HCT116 (cell line): ENCODE data around the gene PHF2. TPM values are rescaled to one million over a fixed set of nuclear protein-coding genes. Genes with fewer than 3 reads are reported as not detected.
A peak's percentile ranks its signal among the peaks of the same experiment; 100 is the strongest.

Experiments
- ATAC-seq: fragments of 200-7000 bp; cut with Tn5 transposase; 2 replicates; pipeline ENCODE4 v1.9.1; 2020; ENCODE audit warnings: mild to moderate bottlenecking, moderate library complexity
- BruUV-seq: library from RNA; stranded (reverse); fragments of 400-500 nt; replicated peaks from 2 replicates; lab custom pipeline; 2021; lab: Mats Ljungman, UMichigan
- CTCF ChIA-PET: fragments of 300-600 bp; sonication (Branson Sonifier 250); formaldehyde crosslinking; loops from one replicate; lab custom pipeline; 2021; ENCODE audit warnings: antibody characterized with exemption; lab: Charles Lee
- POLR2A ChIA-PET: fragments of 300-600, 350-600 bp; sonication (Branson Sonifier 250); formaldehyde crosslinking; loops from one replicate; lab custom pipeline; 2021; ENCODE audit warnings: antibody characterized with exemption; lab: Charles Lee
- RAD21 ChIA-PET, 2 experiments: fragments of 300-600 bp; sonication (Branson Sonifier 250); formaldehyde crosslinking; loops; one replicate each; lab custom pipeline; 2023; ENCODE audit warnings: low total read pairs in 2 of 2; ENCODE audit not compliant: uncharacterized antibody in 2 of 2, unreplicated experiment in 2 of 2, low non-redundant PET in 1 of 2; lab: Charles Lee
- DNase-seq: peaks from one replicate; pipeline ENCODE4 v3.0.0-alpha.2; 2010; ENCODE audit warnings: low read depth, low spot score
- H2AFZ ChIP-seq: fragments of 200-600 bp; shearing (Covaris generic), sonication (generic); 2 replicates; pipeline ENCODE4 v1.6.1; 2017; ENCODE audit warnings: low read depth, mixed run types, mixed read lengths, antibody characterized with exemption, low read length; ENCODE audit not compliant: poor library complexity, severe bottlenecking
- H3K27ac ChIP-seq: 2 replicates; pipeline ENCODE4 v1.5.1; 2012; ENCODE audit warnings: low read depth, low read length
- H3K27me3 ChIP-seq: fragments of 200-600 bp; sonication (generic); 2 replicates; pipeline ENCODE4 v1.6.1; 2016; ENCODE audit warnings: mixed run types, low read length, mixed read lengths; ENCODE audit not compliant: insufficient read depth
- H3K36me3 ChIP-seq, 2 experiments: fragments of 200-500 bp in 1 of 2; fragments of 200-600 bp in 1 of 2; sonication (Bioruptor generic) in 1 of 2; sonication (generic) in 1 of 2; 2 replicates each; pipeline versions ENCODE4 v1.5.1 to v1.6.1; 2014 to 2016; ENCODE audit warnings: low read length in 2 of 2, inconsistent platforms in 1 of 2, mixed read lengths in 1 of 2, mixed run types in 1 of 2; ENCODE audit not compliant: insufficient read depth in 2 of 2, control insufficient read depth in 1 of 2
- H3K4me1 ChIP-seq, 2 experiments: fragments of 200-600 bp in 1 of 2; sonication (generic) in 1 of 2; 2 replicates each; pipeline versions ENCODE4 v1.5.1 to v1.6.1; 2012 to 2017; ENCODE audit warnings: low read length in 2 of 2, inconsistent platforms in 1 of 2, mild to moderate bottlenecking in 1 of 2, mixed read lengths in 1 of 2, mixed run types in 1 of 2, moderate library complexity in 1 of 2; ENCODE audit not compliant: insufficient read depth in 2 of 2, control insufficient read depth in 1 of 2
- H3K4me2 ChIP-seq: fragments of 200-600 bp; sonication (generic); 2 replicates; pipeline ENCODE4 v1.6.1; 2017; ENCODE audit warnings: mixed run types, low read length, mixed read lengths
- H3K4me3 ChIP-seq, 2 experiments: fragments of 200-600 bp in 1 of 2; sonication (generic) in 1 of 2; replicated peaks in 1 of 2; 2 replicates each; pipeline ENCODE4 v1.5.1; 2011 to 2016; ENCODE audit warnings: low read length in 2 of 2, control low read depth in 1 of 2, low read depth in 1 of 2, mild to moderate bottlenecking in 1 of 2, mixed read lengths in 1 of 2, mixed run types in 1 of 2
- H3K79me2 ChIP-seq: fragments of 200-600 bp; sonication (generic); 2 replicates; pipeline ENCODE4 v1.6.1; 2017; ENCODE audit warnings: mild to moderate bottlenecking, mixed run types, low read length, moderate library complexity, mixed read lengths; ENCODE audit not compliant: insufficient read depth
- H3K9ac ChIP-seq: fragments of 200-600 bp; sonication (generic); 2 replicates; pipeline ENCODE4 v1.6.1; 2016; ENCODE audit warnings: low read length, mixed read lengths
- H3K9me2 ChIP-seq: fragments of 200-600 bp; sonication (generic), shearing (Covaris generic); 2 replicates; pipeline ENCODE4 v1.6.1; 2017; ENCODE audit warnings: mixed run types, mild to moderate bottlenecking, moderate library complexity; ENCODE audit not compliant: insufficient read depth
- H3K9me3 ChIP-seq, 2 experiments: fragments of 200-500 bp in 1 of 2; fragments of 200-600 bp in 1 of 2; sonication (Bioruptor generic) in 1 of 2; sonication (generic) in 1 of 2; 2 replicates each; pipeline ENCODE4 v1.6.1; 2014 to 2017; ENCODE audit warnings: low read length in 2 of 2, mixed read lengths in 2 of 2, inconsistent platforms in 1 of 2, low read depth in 1 of 2, mild to moderate bottlenecking in 1 of 2, mixed run types in 1 of 2, moderate library complexity in 1 of 2; ENCODE audit not compliant: control insufficient read depth in 1 of 2, insufficient read depth in 1 of 2
- H4K20me1 ChIP-seq: fragments of 200-600 bp; sonication (generic), shearing (Covaris generic); 2 replicates; pipeline ENCODE4 v1.6.1; 2017; ENCODE audit warnings: mixed run types, mild to moderate bottlenecking, moderate library complexity; ENCODE audit not compliant: insufficient read depth
- EGR1 ChIP-seq: IDR thresholded peaks from 2 replicates; pipeline ENCODE4 v1.6.1; 2012; ENCODE audit warnings: low read depth
- ELF1 ChIP-seq: IDR thresholded peaks from 2 replicates; pipeline ENCODE4 v1.6.1; 2012; ENCODE audit warnings: low read depth, borderline replicate concordance
- FOSL1 ChIP-seq: IDR thresholded peaks from 2 replicates; pipeline ENCODE4 v1.6.1; 2012; ENCODE audit warnings: low read depth
- RAD21 ChIP-seq: IDR thresholded peaks from 2 replicates; pipeline ENCODE4 v1.6.1; 2012; ENCODE audit warnings: low read depth, mild to moderate bottlenecking
- SP1 ChIP-seq: IDR thresholded peaks from 2 replicates; pipeline ENCODE4 v1.6.1; 2012; ENCODE audit warnings: low read depth
- TCF7L2 ChIP-seq: IDR thresholded peaks from 2 replicates; pipeline ENCODE4 v1.7.0; 2011; ENCODE audit warnings: borderline replicate concordance, inconsistent platforms; ENCODE audit not compliant: insufficient read depth, insufficient read length; ENCODE audit errors: extremely low read depth
- YY1 ChIP-seq: IDR thresholded peaks from 2 replicates; pipeline ENCODE4 v1.6.1; 2011; ENCODE audit warnings: low read length, low read depth, moderate library complexity, mild to moderate bottlenecking; ENCODE audit not compliant: insufficient replicate concordance; ENCODE audit errors: extremely low read depth
- intact Hi-C: fragments of 100-400 bp; cut with micrococcal nuclease; formaldehyde crosslinking; loops from 2 replicates; pipeline ENCODE4 v1.10.0; 2022
- total RNA-seq: library from RNA; stranded (reverse); gene quantifications from one replicate; pipeline ENCODE4 v1.2.1, GENCODE V29; 2021; ENCODE audit not compliant: unreplicated experiment
- TF ChIP-seq, protein P1 (sequence below): IDR thresholded peaks from 2 replicates; pipeline ENCODE4 v1.6.1; 2012
- TF ChIP-seq, protein P2 (sequence below), 3 experiments: fragments of 200-600 bp in 1 of 3; sonication (generic) in 1 of 3; IDR thresholded peaks in 2 of 3; conservative IDR thresholded peaks in 1 of 3; 2 replicates each; pipeline ENCODE4 v1.5.1; 2012 to 2017; ENCODE audit warnings: low read depth in 2 of 3, low read length in 2 of 3, antibody characterized with exemption in 1 of 3, borderline replicate concordance in 1 of 3, control low read depth in 1 of 3, mild to moderate bottlenecking in 1 of 3, mixed read lengths in 1 of 3, mixed run types in 1 of 3, moderate library complexity in 1 of 3; ENCODE audit not compliant: insufficient read depth in 1 of 3

PHF2 gene
- total RNA-seq, 1 experiment from 2014 or later, result 20.6 TPM

DNA sequence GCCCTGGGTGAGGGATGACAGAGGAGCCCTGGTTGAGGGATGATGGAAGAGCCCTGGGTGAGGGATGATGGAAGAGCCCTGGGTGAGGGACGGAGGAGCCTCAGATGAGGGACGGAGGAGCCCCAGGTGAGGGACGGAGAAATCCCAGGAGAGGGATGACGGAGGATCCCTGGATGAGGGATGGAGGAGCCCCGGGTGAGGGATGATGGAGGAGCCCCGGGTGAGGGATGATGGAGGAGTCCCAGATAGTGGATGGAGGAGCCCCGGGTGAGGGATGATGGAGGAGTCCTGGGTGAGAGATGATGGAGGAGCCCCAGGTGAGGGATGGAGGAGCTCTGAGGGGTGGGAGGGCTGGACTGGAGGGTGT lies 10.9 kb downstream of the PHF2 start:
- intact Hi-C loops, result no loop called here
- H4K20me1 ChIP-seq, result no peaks in the 10 kb centered on the region
- H3K27me3 ChIP-seq, result no peaks in the 10 kb centered on the region
- no peak for DNase-seq
- H3K4me2 ChIP-seq, result no peak overlapping the region
- H3K9ac ChIP-seq, result no peak overlapping the region
- H3K9me3 ChIP-seq, result no peaks in the 10 kb centered on the region
- H3K79me2 ChIP-seq, result peaks cover 43% of the 10 kb centered on the region
- TF ChIP-seq, protein P1, sequence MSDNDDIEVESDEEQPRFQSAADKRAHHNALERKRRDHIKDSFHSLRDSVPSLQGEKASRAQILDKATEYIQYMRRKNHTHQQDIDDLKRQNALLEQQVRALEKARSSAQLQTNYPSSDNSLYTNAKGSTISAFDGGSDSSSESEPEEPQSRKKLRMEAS, result no peak
- no peak for TF ChIP-seq YY1
- no peak for TF ChIP-seq ELF1
- TF ChIP-seq EGR1, result no peak
- no peak for TF ChIP-seq FOSL1
- no peak for TF ChIP-seq RAD21
- TF ChIP-seq TCF7L2, result no peak
- TF ChIP-seq, all 23 proteins: peak for 0
- CTCF ChIA-PET, result interaction anchor here (1.6 kb wide), 1 partner anchor 9 kb away, joined by 3 read pairs; no protein-coding TSS in a partner anchor
- no peaks in the 10 kb centered on the region for H3K9me2 ChIP-seq
- POLR2A ChIA-PET, result no interaction called here
- no peaks in the 10 kb centered on the region; a peak in 1 of 4 replicates for H3K4me1 ChIP-seq
- BruUV-seq, result no TSS peak
- RAD21 ChIA-PET, result no interaction called here
- no peak overlapping the region for H3K27ac ChIP-seq
- no peak overlapping the region for H2AFZ ChIP-seq
- no peaks in the 10 kb centered on the region for H3K36me3 ChIP-seq
- ATAC-seq, result no peak
- H3K4me3 ChIP-seq, result no peak overlapping the region

DNA sequence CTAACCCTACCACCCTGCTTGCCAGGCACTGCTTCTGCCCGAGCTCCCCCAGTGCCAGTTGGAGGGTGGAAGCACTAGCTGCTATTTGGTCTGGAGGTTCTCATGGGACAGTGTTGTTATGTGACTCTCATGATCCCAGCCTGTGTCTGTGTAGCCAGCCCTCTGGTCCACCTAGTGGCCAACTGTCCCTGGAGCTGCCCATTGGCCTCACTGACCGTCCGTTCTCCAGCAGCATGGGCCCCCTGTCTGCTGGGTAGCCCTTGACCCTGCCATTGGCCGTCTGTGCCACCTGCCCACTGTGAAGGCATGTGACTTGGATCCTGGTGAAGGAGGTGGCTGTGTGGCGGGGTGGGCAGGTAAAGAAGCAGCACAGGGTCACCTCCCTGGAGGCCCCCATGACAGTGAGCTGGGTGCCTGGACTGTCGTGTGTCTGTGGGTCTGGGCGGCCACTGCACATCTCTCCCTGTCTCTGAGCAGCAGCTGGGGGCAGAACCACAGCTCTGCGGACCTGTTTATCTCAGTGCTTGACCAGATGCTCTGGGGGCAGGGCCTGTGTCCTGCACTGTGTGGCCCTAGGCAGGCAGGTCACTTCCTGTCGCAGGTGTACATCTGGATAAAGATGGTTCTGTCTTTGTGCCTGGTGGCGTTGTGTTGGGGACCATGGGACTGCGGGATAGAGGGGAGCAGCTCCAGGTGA lies 11.4 kb downstream of the PHF2 start:
- no peak overlapping the region for H3K9ac ChIP-seq
- H3K27ac ChIP-seq, result no peak overlapping the region
- ChIA-PET CTCF (interaction anchor here (1.6 kb wide), 1 partner anchor 10 kb away, joined by 3 read pairs; no protein-coding TSS in a partner anchor), RAD21 (no interaction called here), POLR2A (no interaction called here)
- H3K4me2 ChIP-seq, result no peak overlapping the region
- TF ChIP-seq RAD21 (peak; percentile 18; the same call in 1 of the 2 replicates), SP1 (no peak), ELF1 (no peak)
- TF ChIP-seq, protein P2, sequence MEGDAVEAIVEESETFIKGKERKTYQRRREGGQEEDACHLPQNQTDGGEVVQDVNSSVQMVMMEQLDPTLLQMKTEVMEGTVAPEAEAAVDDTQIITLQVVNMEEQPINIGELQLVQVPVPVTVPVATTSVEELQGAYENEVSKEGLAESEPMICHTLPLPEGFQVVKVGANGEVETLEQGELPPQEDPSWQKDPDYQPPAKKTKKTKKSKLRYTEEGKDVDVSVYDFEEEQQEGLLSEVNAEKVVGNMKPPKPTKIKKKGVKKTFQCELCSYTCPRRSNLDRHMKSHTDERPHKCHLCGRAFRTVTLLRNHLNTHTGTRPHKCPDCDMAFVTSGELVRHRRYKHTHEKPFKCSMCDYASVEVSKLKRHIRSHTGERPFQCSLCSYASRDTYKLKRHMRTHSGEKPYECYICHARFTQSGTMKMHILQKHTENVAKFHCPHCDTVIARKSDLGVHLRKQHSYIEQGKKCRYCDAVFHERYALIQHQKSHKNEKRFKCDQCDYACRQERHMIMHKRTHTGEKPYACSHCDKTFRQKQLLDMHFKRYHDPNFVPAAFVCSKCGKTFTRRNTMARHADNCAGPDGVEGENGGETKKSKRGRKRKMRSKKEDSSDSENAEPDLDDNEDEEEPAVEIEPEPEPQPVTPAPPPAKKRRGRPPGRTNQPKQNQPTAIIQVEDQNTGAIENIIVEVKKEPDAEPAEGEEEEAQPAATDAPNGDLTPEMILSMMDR (IDR thresholded peaks at IDR 0.05 in 2 of 3, conservative IDR thresholded peaks at IDR 0.05 in 1 of 3; ENCODE audit: borderline replicate concordance in 1 of 3, insufficient read depth in 1 of 3, low read depth in 2 of 3, low read length in 2 of 3), result peak in 2 of 3 experiments; percentile 3 to 21; a peak in 2 of 6 replicates
- H3K9me2 ChIP-seq, result no peaks in the 10 kb centered on the region
- H3K4me3 ChIP-seq, result no peak overlapping the region
- intact Hi-C loops, result no loop called here
- peaks cover 39% of the 10 kb centered on the region for H3K79me2 ChIP-seq
- H4K20me1 ChIP-seq, result no peaks in the 10 kb centered on the region
- H3K36me3 ChIP-seq, result no peaks in the 10 kb centered on the region
- H3K27me3 ChIP-seq, result no peaks in the 10 kb centered on the region
- no peaks in the 10 kb centered on the region for H3K9me3 ChIP-seq
- no TSS peak for BruUV-seq
- H3K4me1 ChIP-seq, result peaks cover 0 to 3% of the 10 kb centered on the region in 2 experiments; a peak in 1 of 4 replicates
- no peak overlapping the region for H2AFZ ChIP-seq
- ATAC-seq, result 0 out of 2 replicates have a peak, but pooled peaks have one; percentile 39
- no peak for DNase-seq
